HG03139 (cell line): ENCODE measurements around the gene HOXC6.

Experiments used
- ATAC-seq: cut with Tn5 transposase; IDR thresholded peaks from one replicate; pipeline ENCODE4 v1.9.1; 2021; ENCODE audit not compliant: unreplicated experiment

The HOXC6 gene

DNA sequence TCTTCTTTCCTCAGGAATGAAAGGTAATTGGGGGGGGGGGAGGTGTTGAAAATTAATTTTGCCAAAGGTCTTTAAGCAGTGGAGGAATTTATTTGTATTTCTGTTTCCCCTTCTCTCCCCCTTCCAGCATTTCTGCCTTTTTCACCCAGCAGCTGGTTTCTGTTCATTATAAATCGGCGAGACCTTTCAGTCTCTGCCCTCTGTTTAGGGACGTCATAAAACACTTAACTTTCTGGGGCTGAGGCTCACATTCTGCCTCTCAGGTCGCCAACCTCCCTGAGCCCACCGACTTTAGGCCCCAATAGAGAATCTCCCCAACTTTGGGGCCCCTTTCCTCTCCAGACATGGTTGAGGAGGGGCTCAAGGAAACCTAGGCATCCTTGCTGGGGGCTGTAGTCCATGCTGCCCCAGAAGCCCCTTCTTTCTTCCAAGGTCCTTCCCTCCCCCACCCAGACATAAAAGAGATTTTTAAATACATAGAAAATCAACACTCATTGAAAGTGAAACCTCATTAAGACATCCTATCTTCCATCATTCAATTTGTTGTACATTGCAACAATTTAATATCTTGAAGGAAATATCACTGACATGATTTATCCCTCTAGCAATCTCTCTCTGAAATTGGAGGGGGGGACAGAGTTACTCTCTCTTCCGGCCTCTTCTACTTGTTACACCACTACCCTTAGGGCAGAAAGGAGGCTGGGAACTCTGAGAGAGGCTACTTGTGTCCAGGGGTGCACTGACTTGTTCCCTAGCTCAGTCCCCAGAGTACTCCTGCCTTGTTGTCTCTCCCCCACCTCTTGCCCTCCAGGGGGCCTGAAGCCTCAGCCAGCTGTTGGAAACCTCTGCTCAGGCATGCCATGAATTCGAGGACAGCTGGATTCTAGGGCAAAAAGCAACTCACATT lies 2.5 kb upstream of the HOXC6 start:
- no peak for ATAC-seq

DNA sequence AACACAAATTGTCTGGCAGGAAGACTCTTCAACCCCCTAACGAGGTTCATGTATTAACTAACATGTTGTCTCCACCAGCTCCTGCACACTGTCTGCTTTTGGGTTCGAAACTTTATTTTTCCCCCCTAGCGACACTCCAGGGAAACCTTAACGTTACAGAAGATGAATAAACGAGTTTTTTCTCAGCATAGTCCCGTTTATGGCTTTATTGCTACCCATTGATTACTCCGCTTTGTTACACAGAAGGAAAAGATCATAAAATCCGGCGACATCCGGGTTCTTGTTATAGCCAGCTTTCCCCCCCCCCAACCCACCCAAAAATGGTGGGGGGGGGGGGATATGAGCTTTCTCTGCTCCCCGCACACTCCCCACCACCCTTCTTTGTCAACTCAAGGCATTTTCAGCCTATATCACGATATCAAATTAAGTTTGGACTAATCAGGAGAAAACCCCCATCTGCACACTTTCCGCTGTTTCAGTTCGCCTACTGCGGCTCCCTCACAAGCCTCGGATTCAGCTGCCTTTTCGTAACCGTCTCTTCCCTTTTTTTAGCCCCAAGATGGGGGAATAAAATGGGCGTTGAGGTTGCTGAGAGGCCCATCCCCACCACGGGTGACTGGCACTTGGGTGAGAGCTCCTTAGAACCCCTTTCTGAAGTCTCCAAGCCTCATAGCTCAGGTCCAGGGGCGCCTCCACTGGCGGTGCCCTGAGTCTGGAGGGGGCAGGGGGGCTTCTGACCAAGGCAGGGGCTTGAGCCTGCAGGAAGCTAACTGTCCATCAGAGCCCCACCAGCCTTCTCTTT lies 1.4 kb upstream of the HOXC6 start:
- no peak for ATAC-seq

DNA sequence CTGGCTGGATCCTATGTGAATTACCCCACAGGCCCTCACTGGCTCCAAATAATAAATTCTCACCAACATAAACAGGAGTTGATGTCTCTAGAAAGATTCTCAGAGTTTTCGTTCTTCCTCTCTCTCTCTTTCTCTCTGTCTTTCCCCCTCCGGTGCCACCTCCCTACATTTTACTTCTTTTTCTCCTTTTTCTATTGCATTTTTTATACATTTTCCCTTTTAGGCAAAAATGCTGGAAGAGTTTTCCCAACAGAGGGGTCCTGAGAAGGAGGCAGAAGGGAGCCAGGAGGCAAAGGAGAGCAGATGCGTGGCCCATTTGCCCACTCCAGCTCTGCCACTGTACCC lies 826 bp upstream of the HOXC6 start:
- no peak for ATAC-seq

DNA sequence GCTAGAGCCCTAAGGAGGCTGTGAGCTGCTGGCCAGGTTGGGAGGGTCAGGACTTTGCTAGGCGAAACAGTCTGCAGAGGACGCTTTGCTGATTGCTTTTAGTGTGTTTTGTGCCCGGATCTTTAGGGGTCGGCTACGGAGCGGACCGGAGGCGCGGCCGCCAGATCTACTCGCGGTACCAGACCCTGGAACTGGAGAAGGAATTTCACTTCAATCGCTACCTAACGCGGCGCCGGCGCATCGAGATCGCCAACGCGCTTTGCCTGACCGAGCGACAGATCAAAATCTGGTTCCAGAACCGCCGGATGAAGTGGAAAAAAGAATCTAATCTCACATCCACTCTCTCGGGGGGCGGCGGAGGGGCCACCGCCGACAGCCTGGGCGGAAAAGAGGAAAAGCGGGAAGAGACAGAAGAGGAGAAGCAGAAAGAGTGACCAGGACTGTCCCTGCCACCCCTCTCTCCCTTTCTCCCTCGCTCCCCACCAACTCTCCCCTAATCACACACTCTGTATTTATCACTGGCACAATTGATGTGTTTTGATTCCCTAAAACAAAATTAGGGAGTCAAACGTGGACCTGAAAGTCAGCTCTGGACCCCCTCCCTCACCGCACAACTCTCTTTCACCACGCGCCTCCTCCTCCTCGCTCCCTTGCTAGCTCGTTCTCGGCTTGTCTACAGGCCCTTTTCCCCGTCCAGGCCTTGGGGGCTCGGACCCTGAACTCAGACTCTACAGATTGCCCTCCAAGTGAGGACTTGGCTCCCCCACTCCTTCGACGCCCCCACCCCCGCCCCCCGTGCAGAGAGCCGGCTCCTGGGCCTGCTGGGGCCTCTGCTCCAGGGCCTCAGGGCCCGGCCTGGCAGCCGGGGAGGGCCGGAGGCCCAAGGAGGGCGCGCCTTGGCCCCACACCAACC lies 1.5 kb downstream of the HOXC6 start:
- no peak for ATAC-seq

DNA sequence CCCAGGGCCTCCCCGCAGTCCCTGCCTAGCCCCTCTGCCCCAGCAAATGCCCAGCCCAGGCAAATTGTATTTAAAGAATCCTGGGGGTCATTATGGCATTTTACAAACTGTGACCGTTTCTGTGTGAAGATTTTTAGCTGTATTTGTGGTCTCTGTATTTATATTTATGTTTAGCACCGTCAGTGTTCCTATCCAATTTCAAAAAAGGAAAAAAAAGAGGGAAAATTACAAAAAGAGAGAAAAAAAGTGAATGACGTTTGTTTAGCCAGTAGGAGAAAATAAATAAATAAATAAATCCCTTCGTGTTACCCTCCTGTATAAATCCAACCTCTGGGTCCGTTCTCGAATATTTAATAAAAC lies 2.2 kb downstream of the HOXC6 start:
- ATAC-seq, result no peak

DNA sequence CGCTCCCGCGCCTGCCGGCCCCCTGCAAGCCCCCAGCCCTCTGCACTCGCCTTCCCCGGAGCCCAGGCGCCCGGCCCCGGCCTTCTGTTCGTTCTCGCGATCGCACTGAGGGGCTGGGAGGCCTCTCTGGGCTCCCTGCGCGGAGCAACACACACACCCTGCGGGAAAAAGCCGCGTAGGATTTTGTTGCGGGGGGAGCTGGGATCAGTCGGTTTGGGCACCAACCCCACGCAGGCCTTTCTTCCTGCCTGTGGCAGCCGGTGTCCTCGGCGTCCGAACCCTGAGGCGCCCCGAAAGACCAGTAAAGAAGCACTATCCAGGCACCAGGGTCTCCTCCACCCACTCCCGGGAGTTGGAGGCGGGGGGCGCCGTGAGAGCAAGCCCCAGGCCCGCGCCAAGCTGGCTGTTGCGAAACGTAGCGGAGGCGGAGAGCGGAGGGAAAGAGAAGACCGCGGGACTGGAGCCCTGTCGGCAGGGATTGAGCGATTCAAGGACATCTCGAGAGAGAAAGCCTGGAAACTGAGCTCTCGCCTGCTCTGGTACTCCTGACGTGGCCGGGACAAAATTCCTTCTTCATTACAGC lies 2.7 kb downstream of the HOXC6 start:
- no peak for ATAC-seq

DNA sequence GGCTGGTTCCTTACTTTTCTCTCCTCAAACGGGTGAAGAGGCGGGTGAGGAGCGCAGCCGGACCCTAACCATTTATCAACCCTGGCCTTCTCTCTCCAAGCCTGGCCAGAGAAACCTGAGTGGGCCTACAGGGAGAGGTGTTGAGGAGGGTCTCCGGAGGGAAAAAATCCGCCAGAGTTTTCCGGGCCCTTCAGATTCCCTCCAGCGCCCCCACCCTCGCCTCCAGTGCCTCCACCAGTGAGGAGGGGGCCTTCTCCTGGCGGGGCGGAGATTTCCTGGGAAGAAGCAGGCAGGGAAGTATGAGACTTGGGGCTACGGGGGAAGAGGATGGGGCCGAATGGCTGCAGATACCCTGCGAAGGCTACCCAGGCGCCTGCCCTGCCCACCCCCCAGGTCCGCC lies 3.2 kb downstream of the HOXC6 start:
- ATAC-seq, result no peak

DNA sequence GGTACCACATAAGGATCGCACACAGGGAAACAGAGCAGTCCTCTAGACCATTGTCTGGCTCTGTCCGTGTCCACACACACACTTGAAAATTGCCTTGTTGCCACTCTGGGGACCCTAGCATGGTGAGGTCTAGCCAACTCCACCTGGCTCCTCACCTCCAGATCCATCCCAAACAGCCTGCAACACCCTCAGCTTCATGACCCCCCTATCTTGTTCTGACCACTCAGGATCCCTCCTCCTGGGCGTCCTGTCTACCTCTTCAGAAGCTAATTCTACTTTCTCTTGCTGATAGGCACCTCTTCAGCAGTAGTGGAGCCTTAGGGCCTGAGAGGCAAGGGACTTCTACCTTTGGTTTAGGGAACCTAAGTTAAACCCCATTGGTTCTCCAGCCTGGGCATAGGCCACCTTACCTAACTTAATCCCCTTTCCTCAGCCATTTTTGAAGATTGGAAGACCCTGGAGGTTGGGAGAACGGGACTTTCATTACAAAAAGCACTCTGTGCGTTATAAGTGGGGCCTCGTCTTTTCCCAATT lies 3.9 kb downstream of the HOXC6 start:
- ATAC-seq, result no peak

DNA sequence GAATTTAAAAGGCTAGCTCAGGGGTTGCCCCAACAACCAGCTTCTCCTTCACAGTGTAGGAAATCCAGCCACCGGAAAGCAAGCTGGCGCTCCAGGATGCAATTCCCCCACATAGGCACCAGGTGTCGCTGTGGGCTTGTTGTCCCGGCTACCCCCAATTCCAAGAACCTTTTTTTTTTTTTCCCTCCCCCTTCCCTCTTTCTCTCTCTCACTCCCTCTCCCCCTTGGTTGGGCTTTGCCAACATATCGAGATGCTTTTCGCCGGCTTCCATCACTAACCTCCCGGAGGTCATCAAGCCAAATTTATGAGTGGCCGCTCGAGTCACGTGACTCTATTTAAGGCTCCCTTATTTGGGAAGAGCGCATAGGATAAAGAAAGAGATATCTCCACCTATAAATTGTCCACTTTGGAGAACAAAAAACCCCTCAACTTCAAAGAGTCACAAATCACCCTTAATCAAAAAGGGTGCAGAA lies 4.4 kb downstream of the HOXC6 start, which contains the start of gene HOXC5:
TSS of gene HOXC5 (plus strand) at position 424 of the 474 bp plus-strand sequence. CDS start 73 bp downstream, outside the sequence.
- no peak for ATAC-seq

DNA sequence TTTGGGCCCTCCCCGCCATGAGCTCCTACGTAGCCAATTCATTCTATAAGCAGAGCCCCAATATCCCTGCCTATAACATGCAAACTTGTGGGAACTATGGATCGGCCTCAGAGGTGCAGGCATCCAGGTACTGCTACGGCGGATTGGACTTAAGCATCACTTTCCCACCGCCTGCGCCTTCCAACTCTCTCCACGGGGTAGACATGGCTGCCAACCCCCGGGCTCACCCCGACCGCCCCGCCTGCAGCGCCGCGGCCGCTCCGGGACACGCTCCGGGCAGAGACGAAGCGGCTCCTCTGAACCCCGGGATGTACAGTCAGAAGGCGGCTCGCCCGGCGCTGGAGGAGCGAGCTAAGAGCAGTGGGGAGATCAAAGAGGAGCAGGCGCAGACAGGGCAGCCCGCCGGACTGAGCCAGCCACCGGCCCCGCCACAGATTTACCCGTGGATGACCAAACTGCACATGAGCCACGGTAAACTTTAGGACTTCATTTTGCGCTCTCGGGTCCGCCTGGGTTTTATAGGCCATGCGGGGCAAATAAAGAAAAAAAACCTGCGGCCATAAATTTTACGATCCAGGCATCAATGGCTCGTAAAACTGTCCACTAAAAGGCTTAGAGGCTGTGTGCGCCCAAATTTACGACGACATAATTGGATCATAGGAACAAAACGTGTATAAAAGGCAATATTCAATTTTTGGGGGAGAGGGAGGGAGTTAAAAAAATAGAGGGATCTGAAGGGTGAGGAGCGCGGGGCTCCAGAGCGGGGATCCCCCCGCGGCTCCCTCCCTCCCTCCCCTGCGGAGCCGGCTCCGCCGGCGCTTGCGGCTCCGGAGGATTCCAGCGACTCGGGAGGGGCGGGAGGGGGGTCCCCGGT lies 5.1 kb downstream of the HOXC6 start:
- no peak for ATAC-seq

DNA sequence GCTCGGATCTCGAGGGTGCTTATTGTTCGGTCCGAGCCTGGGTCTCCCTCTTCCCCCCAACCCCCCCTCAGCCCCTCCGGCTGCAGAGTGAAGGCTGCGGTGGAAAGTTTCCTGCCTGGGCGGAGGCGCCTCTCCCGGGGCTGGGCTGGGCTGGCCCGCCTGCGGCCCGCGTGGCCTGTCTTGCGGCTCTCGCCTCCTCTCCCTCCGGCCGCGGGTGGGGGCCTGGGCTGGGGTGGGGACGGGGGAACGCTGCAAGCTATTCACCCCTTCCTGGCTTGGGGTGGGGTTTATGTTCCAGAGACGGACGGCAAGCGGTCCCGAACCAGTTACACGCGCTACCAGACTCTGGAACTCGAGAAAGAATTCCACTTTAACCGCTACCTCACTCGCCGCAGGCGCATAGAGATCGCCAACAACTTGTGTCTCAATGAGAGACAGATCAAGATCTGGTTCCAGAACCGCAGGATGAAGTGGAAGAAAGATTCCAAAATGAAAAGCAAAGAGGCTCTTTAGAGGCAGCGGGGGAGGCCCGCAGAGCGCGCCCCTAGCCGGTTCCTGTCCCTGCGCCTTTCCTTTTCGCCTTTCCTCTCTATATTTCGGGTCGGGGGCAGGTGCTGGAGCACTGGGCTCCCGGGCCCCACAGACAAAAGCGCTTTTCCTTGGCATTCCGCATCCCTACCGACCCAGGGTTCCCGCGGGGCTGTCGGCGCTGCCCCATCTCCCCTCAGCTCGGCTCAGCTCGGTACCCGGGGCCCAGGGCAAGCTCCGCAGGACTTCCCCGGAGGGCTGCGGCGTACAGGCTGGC lies 5.9 kb downstream of the HOXC6 start:
- no peak for ATAC-seq

DNA sequence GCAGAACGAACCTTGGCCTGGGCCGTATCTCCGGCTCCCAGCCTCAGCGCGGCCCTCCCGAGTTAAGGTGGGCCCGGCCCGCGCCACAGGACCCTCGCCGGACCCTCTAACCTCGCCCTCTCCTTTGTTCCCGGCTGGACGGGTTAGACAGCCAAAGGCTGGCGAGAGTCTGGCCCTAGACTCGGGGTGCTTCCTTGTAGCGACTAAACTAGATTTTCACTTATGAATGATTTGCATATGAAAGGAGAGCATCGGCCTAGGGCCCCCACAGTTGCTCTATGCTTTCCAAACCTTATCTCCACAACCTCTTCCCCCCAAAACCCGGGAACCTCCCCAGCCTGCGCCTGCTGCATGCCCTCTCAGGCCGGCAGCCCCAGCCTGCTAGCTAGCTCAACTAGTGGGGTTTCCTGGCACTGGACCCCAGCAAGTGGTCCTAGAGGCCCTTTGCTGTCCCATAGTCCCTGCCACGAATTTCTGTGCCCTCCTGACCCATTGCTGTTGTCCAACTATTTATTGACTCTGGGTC lies 6.6 kb downstream of the HOXC6 start:
- ATAC-seq, result no peak

DNA sequence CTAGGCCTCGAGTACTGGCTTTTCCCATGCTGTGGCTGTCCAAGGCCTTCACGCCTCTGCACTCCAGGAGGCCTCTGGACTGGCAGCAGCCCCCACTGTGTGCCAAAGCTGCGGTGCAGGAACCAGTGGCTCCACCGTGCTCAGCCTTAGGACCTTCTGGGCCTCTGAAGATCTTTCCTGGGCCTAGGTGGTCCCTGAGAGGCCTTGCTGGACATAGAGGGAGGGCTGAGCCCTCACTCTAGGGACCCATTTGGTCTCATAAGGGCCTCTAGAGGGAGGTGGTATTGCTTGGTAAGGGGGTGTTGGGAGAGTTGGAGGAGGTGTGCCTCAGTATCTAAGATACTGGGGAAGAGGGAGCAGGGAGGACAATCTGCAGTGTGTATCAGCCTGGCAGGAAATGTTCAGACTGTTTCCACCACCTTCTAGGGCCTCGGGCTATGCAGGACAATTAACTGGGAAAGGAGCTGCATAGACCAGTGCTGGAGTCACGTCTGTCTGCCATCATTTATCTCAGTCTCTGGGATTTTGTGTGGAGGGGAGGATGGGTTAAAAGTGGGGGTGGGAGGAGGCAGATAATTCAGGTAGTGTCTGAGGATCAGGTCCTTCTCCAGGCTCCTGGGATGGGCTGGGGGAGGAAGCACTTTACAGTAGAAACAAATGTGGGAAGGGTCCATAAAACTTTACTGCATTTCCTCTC lies 7.5 kb downstream of the HOXC6 start:
- ATAC-seq, result no peak

DNA sequence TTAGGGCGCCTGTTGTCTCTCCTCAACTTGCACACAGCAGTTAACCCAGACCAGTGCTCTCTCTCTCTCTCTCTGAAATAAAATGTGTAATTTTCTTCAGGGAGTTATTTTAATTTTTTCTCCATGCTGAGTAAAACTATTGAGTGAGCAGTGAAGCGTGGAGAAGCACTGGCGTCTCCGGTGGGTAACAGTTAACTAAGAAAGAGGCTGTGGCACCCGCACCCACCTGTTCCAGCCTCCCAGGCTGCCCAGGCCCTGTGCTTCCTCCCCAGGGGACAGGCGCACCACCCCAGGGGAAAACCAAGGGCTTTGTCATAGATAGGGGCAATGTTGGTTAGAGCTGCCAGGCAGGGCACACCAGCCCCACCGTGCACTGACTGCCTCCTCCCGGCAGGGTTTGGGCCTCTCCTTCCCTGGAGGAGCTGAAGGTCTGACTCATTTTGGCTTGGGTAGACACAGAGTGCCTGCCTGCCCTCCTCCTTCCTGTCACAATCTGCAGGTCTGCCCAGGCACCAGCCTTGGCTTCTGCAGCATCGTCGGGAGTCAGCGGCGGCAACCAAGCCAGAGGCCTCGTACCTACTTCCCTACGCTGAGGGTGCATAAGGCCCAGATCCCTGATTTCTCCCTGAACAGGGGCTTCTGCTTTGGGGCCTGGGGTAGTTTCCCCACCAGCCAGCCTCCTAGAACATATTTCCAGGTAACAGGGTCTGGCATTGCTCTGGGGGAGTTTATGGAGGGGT lies 8.6 kb downstream of the HOXC6 start:
- ATAC-seq, result no peak

DNA sequence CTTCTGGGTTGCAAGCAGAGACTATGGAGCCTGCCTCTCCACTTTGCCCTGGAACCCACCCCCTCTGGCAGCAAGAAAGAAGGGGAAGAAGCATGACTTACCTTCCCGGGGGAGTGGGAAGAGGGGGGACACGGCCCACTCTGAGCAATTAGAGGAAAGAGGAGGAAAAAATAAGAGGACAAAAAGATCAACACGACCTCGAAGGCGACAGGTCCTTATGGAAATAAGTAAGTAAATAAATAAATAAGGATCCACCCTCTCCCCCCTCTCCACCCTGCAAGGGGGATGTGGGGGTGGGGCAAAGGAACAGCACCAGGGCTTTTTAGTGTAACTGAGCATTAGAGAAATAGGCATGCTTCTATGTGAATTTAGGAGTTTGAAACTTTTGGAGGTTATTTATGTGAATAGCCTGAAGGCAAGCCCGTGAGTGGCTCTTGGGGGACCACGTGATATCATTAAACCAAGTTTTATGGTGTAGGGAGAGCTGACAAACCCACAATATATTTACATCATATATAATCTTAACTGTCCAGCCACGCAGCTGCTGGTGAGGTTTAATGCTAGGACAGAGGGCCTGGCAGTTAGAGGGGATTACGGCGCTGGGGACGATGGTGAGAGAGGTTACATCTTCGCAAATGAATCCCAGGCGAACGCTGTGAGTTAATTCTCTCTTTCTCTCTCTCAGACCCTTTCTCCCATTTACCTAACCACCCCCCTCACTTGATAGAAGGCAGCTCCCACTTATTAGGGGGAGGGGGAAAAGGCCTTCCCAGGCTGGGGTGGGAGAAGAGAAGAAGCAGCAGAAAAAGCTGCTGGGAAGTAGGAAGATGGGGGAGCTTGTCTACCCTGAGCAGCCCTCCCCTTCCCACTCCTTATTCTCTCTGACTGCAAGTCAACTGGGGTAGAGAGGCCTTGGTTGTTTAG lies 9.4 kb downstream of the HOXC6 start:
- no peak for ATAC-seq

DNA sequence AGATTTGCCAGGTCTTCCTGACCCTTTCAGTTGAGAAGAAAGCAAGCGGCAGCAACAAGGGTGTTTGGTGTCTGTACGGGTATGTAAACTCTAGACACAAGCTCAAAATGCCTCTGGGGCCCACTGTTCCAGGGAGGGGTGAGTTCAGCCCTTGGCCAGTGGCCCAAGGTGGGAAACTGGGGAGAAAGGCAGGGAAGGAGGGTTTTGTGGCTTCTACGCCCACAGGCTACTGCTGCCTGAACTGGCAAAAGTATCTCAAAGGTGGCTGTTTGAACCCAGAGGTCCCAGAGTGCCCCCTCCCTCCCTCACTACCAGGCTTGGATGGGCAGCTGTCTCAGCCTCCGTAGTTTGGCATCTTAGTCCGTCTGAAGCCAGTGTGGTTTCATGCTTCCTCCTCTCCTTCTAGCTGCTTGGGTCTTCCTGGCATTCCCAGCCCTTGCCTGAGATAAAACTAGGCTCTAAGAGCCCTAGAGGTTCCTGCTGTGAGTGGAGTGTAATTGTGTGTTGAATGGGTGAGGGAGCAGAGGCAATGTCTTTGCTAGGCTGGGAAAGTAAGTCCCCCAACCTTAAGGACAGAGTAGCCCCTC lies 10.1 kb downstream of the HOXC6 start:
- no peak for ATAC-seq
